ENCODE measurements around the gene PCDHGA8. TPM values are rescaled to one million over a fixed set of nuclear protein-coding genes. Genes with fewer than 3 reads are reported as not detected.

PCDHGA8 gene
- total RNA-seq, 1 experiment from 2014 or later = 0.03 TPM

GRCh38 chr5:141417494-141418172 lies 25.2 kb downstream of the PCDHGA8 start, which contains the start of gene PCDHGB7:
Gene PCDHGB7 (plus strand): TSS chr5:141417677. CDS start chr5:141417860, 183 bp downstream.

GRCh38 chr5:141420855-141421488 lies 28.5 kb downstream of the PCDHGA8 start, which contains the start of gene PCDHGA11:
Gene PCDHGA11 (plus strand): TSS chr5:141421051. CDS start chr5:141421228, 177 bp downstream.

GRCh38 chr5:141430332-141431113 lies 38.1 kb downstream of the PCDHGA8 start, which contains the start of gene PCDHGA12:
Gene PCDHGA12 (plus strand): TSS chr5:141430507. CDS start chr5:141430760, 253 bp downstream.

Other genes starting within 250 kb of the PCDHGA8 start
- 0.91 to 1.2 TPM (median 1.1 TPM) in 5 replicates for gene PCDHB6, start 242.6 kb upstream of the PCDHGA8 start, total RNA-seq (2022; extraction: Qiagen RNA extraction)
- 0.03 TPM in 1 of 5 replicates, not detected in the others for gene PCDHB7, start 220.0 kb upstream of the PCDHGA8 start, total RNA-seq (2022; extraction: Qiagen RNA extraction)
- 0.29 to 0.41 TPM (median 0.32 TPM) in 5 replicates for gene PCDHB8, start 214.8 kb upstream of the PCDHGA8 start, total RNA-seq (2022; extraction: Qiagen RNA extraction)
- gene PCDHB16, start 210.2 kb upstream of the PCDHGA8 start, total RNA-seq (2022; extraction: Qiagen RNA extraction) = 0.06 to 0.10 TPM (median 0.06 TPM) in 5 replicates
- gene PCDHB9, start 205.5 kb upstream of the PCDHGA8 start, total RNA-seq (2022; extraction: Qiagen RNA extraction) = 0.02 to 0.09 TPM (median 0.06 TPM) in 4 of 5 replicates, not detected in the other
- gene PCDHB10, start 200.3 kb upstream of the PCDHGA8 start, total RNA-seq (2022; extraction: Qiagen RNA extraction) = 0.02 to 0.03 TPM in 2 of 5 replicates, not detected in the others
- gene PCDHB11, start 193.0 kb upstream of the PCDHGA8 start, total RNA-seq (2022; extraction: Qiagen RNA extraction) = 0.05 to 0.11 TPM (median 0.07 TPM) in 5 replicates
- 0.03 to 0.04 TPM in 2 of 5 replicates, not detected in the others for gene PCDHB12, start 183.9 kb upstream of the PCDHGA8 start, total RNA-seq (2022; extraction: Qiagen RNA extraction)
- 0.03 to 0.10 TPM (median 0.05 TPM) in 5 replicates for gene PCDHB13, start 178.7 kb upstream of the PCDHGA8 start, total RNA-seq (2022; extraction: Qiagen RNA extraction)
- gene PCDHB14, start 169.3 kb upstream of the PCDHGA8 start, total RNA-seq (2022; extraction: Qiagen RNA extraction) = 0.05 to 0.16 TPM (median 0.07 TPM) in 5 replicates
- 0.02 to 0.07 TPM (median 0.06 TPM) in 3 of 5 replicates, not detected in the others for gene PCDHB15, start 147.2 kb upstream of the PCDHGA8 start, total RNA-seq (2022; extraction: Qiagen RNA extraction)
- 0.05 TPM in 1 of 5 replicates, not detected in the others for gene SLC25A2, start 88.6 kb upstream of the PCDHGA8 start, total RNA-seq (2022; extraction: Qiagen RNA extraction)
- 61.5 to 85.8 TPM (median 70.6 TPM) in 5 replicates for gene TAF7, start 71.8 kb upstream of the PCDHGA8 start, total RNA-seq (2022; extraction: Qiagen RNA extraction)
- gene PCDHGA1, start 62.1 kb upstream of the PCDHGA8 start, total RNA-seq (2022; extraction: Qiagen RNA extraction) = 0.30 to 0.39 TPM (median 0.37 TPM) in 5 replicates
- gene PCDHGA2, start 53.9 kb upstream of the PCDHGA8 start, total RNA-seq (2022; extraction: Qiagen RNA extraction) = 0.55 to 0.78 TPM (median 0.63 TPM) in 5 replicates
- gene PCDHGA3, start 48.8 kb upstream of the PCDHGA8 start, total RNA-seq (2022; extraction: Qiagen RNA extraction) = 0.04 to 0.07 TPM in 2 of 5 replicates, not detected in the others
- gene PCDHGB1, start 42.5 kb upstream of the PCDHGA8 start, total RNA-seq (2022; extraction: Qiagen RNA extraction) = 1.3 to 2.0 TPM (median 1.8 TPM) in 5 replicates
- 0.07 to 0.17 TPM (median 0.16 TPM) in 5 replicates for gene PCDHGA4, start 37.6 kb upstream of the PCDHGA8 start, total RNA-seq (2022; extraction: Qiagen RNA extraction)
- 0.06 to 0.12 TPM (median 0.08 TPM) in 5 replicates for gene PCDHGB2, start 32.6 kb upstream of the PCDHGA8 start, total RNA-seq (2022; extraction: Qiagen RNA extraction)
- gene PCDHGA5, start 28.5 kb upstream of the PCDHGA8 start, total RNA-seq (2022; extraction: Qiagen RNA extraction) = 0.07 to 0.24 TPM (median 0.15 TPM) in 5 replicates
- gene PCDHGB3, start 22.4 kb upstream of the PCDHGA8 start, total RNA-seq (2022; extraction: Qiagen RNA extraction) = 0.17 to 0.33 TPM (median 0.24 TPM) in 5 replicates
- 0.13 to 0.27 TPM (median 0.22 TPM) in 5 replicates for gene PCDHGA6, start 18.7 kb upstream of the PCDHGA8 start, total RNA-seq (2022; extraction: Qiagen RNA extraction)
- gene PCDHGA7, start 9.9 kb upstream of the PCDHGA8 start, total RNA-seq (2022; extraction: Qiagen RNA extraction) = 0.82 to 1.0 TPM (median 0.97 TPM) in 5 replicates
- 0.70 to 1.0 TPM (median 0.98 TPM) in 5 replicates for gene PCDHGB4, start 4.9 kb upstream of the PCDHGA8 start, total RNA-seq (2022; extraction: Qiagen RNA extraction)
- 2.1 to 2.6 TPM (median 2.4 TPM) in 5 replicates for gene PCDHGB5, start 5.3 kb downstream of the PCDHGA8 start, total RNA-seq (2022; extraction: Qiagen RNA extraction)
- 0.02 to 0.09 TPM (median 0.05 TPM) in 4 of 5 replicates, not detected in the other for gene PCDHGA9, start 10.1 kb downstream of the PCDHGA8 start, total RNA-seq (2022; extraction: Qiagen RNA extraction)
- 0.03 to 0.14 TPM (median 0.09 TPM) in 5 replicates for gene PCDHGB6, start 15.4 kb downstream of the PCDHGA8 start, total RNA-seq (2022; extraction: Qiagen RNA extraction)
- 0.01 to 0.02 TPM (median 0.02 TPM) in 3 of 5 replicates, not detected in the others for gene PCDHGA10, start 20.4 kb downstream of the PCDHGA8 start, total RNA-seq (2022; extraction: Qiagen RNA extraction)
- gene PCDHGB7, start 25.0 kb downstream of the PCDHGA8 start, total RNA-seq (2022; extraction: Qiagen RNA extraction) = 0.03 to 0.08 TPM (median 0.06 TPM) in 4 of 5 replicates, not detected in the other
- 0.02 to 0.03 TPM (median 0.02 TPM) in 4 of 5 replicates, not detected in the other for gene PCDHGA11, start 28.4 kb downstream of the PCDHGA8 start, total RNA-seq (2022; extraction: Qiagen RNA extraction)
- gene PCDHGA12, start 37.9 kb downstream of the PCDHGA8 start, total RNA-seq (2022; extraction: Qiagen RNA extraction) = 0.02 to 0.03 TPM in 2 of 5 replicates, not detected in the others
- 5.0 to 6.7 TPM (median 5.6 TPM) in 5 replicates for gene PCDHGC3, start 83.3 kb downstream of the PCDHGA8 start, total RNA-seq (2022; extraction: Qiagen RNA extraction)
- 0.01 to 0.05 TPM (median 0.03 TPM) in 3 of 5 replicates, not detected in the others for gene PCDHGC4, start 92.4 kb downstream of the PCDHGA8 start, total RNA-seq (2022; extraction: Qiagen RNA extraction)
- 0.02 to 0.03 TPM (median 0.03 TPM) in 3 of 5 replicates, not detected in the others for gene PCDHGC5, start 96.4 kb downstream of the PCDHGA8 start, total RNA-seq (2022; extraction: Qiagen RNA extraction)
- 98.1 to 105 TPM (median 101 TPM) in 5 replicates for gene DIAPH1, start 226.4 kb downstream of the PCDHGA8 start, total RNA-seq (2022; extraction: Qiagen RNA extraction)
- 46.2 to 54.2 TPM (median 48.7 TPM) in 5 replicates for gene HDAC3, start 244.2 kb downstream of the PCDHGA8 start, total RNA-seq (2022; extraction: Qiagen RNA extraction)
- 2.9 to 5.2 TPM (median 4.9 TPM) in 5 replicates for gene RELL2, start 244.4 kb downstream of the PCDHGA8 start, total RNA-seq (2022; extraction: Qiagen RNA extraction)

Data from A549 treated with CORT108297 at 1 μM for 4 hours (cell line).